Sigmoid colon (tissue), 3 donors: Measurements from ENCODE around the gene CENPP.

Source experiments
- POLR2A ChIP-seq, 2 donors: fragments of 450-650 bp; IDR thresholded peaks; one replicate each; pipeline ENCODE4 v1.6.1; 2016; ENCODE audit warnings: antibody characterized with exemption in 2 of 2, mild to moderate bottlenecking in 2 of 2, moderate library complexity in 2 of 2
- TF ChIP-seq, protein P1 (sequence below), 4 experiments: fragments of 450-650 bp in 3 of 4; fragments of 200-600 bp in 1 of 4; IDR thresholded peaks; one replicate each; pipeline ENCODE4 v1.5.1; 2016 to 2019; ENCODE audit warnings: antibody characterized with exemption in 4 of 4, mild to moderate bottlenecking in 3 of 4, moderate library complexity in 2 of 4

GRCh38 chr9:92500725-92501124 is 175.0 kb downstream of the CENPP start:
- TF ChIP-seq, protein P1, sequence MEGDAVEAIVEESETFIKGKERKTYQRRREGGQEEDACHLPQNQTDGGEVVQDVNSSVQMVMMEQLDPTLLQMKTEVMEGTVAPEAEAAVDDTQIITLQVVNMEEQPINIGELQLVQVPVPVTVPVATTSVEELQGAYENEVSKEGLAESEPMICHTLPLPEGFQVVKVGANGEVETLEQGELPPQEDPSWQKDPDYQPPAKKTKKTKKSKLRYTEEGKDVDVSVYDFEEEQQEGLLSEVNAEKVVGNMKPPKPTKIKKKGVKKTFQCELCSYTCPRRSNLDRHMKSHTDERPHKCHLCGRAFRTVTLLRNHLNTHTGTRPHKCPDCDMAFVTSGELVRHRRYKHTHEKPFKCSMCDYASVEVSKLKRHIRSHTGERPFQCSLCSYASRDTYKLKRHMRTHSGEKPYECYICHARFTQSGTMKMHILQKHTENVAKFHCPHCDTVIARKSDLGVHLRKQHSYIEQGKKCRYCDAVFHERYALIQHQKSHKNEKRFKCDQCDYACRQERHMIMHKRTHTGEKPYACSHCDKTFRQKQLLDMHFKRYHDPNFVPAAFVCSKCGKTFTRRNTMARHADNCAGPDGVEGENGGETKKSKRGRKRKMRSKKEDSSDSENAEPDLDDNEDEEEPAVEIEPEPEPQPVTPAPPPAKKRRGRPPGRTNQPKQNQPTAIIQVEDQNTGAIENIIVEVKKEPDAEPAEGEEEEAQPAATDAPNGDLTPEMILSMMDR (IDR thresholded peaks at IDR 0.05) = no peak
- TF ChIP-seq POLR2A (IDR thresholded peaks at IDR 0.05) = no peak
